Endothelial cell of umbilical vein (primary cell): ENCODE measurements around the gene WDR49. TPM values are rescaled to one million over a fixed set of nuclear protein-coding genes. Genes with fewer than 3 reads are reported as not detected.

Experiments
- BruUV-seq: library from RNA; stranded (reverse); fragments of 400-500 nt; replicated peaks from 2 replicates; lab custom pipeline; 2021; lab: Mats Ljungman, UMichigan
- CTCF ChIA-PET: fragments of 300-600, 350-600 bp; sonication (Branson Sonifier 250); formaldehyde crosslinking; loops from one replicate; lab custom pipeline; 2021; ENCODE audit warnings: antibody characterized with exemption, inconsistent platforms; lab: Charles Lee
- POLR2A ChIA-PET: fragments of 300-600, 350-600 bp; sonication (Branson Sonifier 250); formaldehyde crosslinking; loops from one replicate; lab custom pipeline; 2021; ENCODE audit warnings: antibody characterized with exemption, inconsistent platforms; lab: Charles Lee
- DNase-seq: peaks from one replicate; pipeline ENCODE4 v3.0.0-alpha.2; 2011; ENCODE audit warnings: low read depth, low spot score
- FAIRE-seq: peaks from 2 replicates; lab custom pipeline; 2011; peaks lifted over from hg19 to GRCh38; lab: Jason Lieb, UNC
- H2AFZ ChIP-seq: 2 replicates; pipeline ENCODE4 v1.6.0; 2012; ENCODE audit warnings: low read depth, low read length, control low read depth, inconsistent platforms
- H3K27ac ChIP-seq: 2 replicates; pipeline ENCODE4 v1.5.1; 2011; ENCODE audit warnings: low read depth, mild to moderate bottlenecking, control low read depth, low read length, moderate library complexity; ENCODE audit not compliant: insufficient read depth
- H3K27me3 ChIP-seq, 2 experiments: 2 replicates each; pipeline versions ENCODE4 v1.6.0 to v1.6.1; 2011; ENCODE audit warnings: low read length in 2 of 2, mixed read lengths in 1 of 2; ENCODE audit not compliant: control insufficient read depth in 2 of 2, insufficient read depth in 2 of 2
- H3K36me3 ChIP-seq, 2 experiments: 2 replicates in 1 of 2; 3 replicates in 1 of 2; pipeline ENCODE4 v1.5.1; 2011; ENCODE audit warnings: low read length in 2 of 2, mild to moderate bottlenecking in 1 of 2, moderate library complexity in 1 of 2; ENCODE audit not compliant: control insufficient read depth in 2 of 2, insufficient read depth in 2 of 2; ENCODE audit errors: extremely low read depth in 1 of 2
- H3K4me1 ChIP-seq: 3 replicates; pipeline ENCODE4 v1.5.1; 2011; ENCODE audit warnings: mild to moderate bottlenecking, low read length; ENCODE audit not compliant: control insufficient read depth, insufficient read depth; ENCODE audit errors: extremely low read depth
- H3K4me2 ChIP-seq: 2 replicates; pipeline ENCODE4 v1.6.1; 2011; ENCODE audit warnings: low read length, control low read depth, mixed read lengths; ENCODE audit not compliant: insufficient read depth
- H3K4me3 ChIP-seq, 3 experiments: fragments of 200-600 bp in 1 of 3; sonication (generic), shearing (Covaris generic) in 1 of 3; replicated peaks in 1 of 3; 2 replicates each; pipeline ENCODE4 v1.5.1; 2011 to 2016; ENCODE audit warnings: control low read depth in 3 of 3, low read length in 3 of 3, mild to moderate bottlenecking in 2 of 3, inconsistent platforms in 1 of 3, low read depth in 1 of 3, moderate library complexity in 1 of 3; ENCODE audit not compliant: insufficient read depth in 1 of 3
- H3K79me2 ChIP-seq: 2 replicates; pipeline ENCODE4 v1.6.0; 2012; ENCODE audit warnings: low read length, inconsistent platforms; ENCODE audit not compliant: control insufficient read depth, insufficient read depth
- H3K9ac ChIP-seq: replicated peaks from 2 replicates; pipeline ENCODE3; 2011; ENCODE audit warnings: low read length, control low read depth; ENCODE audit not compliant: insufficient read depth; ENCODE audit errors: extremely low read depth
- H3K9me1 ChIP-seq: replicated peaks from 3 replicates; pipeline ENCODE4 v1.6.0; 2011; ENCODE audit warnings: mild to moderate bottlenecking, low read length; ENCODE audit not compliant: control insufficient read depth, insufficient read depth; ENCODE audit errors: extremely low read depth
- H3K9me3 ChIP-seq: replicated peaks from 2 replicates; pipeline ENCODE4 v1.5.1; 2012; ENCODE audit warnings: low read length, inconsistent platforms; ENCODE audit not compliant: control insufficient read depth, insufficient read depth
- H4K20me1 ChIP-seq: replicated peaks from 2 replicates; pipeline ENCODE3; 2011; ENCODE audit warnings: mild to moderate bottlenecking, low read length; ENCODE audit not compliant: control insufficient read depth, insufficient read depth; ENCODE audit errors: extremely low read depth
- EZH2 ChIP-seq: IDR thresholded peaks from 2 replicates; pipeline ENCODE4 v1.6.1; 2012; ENCODE audit warnings: borderline replicate concordance, low read depth, mild to moderate bottlenecking, moderate library complexity, low read length, inconsistent platforms; ENCODE audit not compliant: severe bottlenecking
- FOS ChIP-seq: IDR thresholded peaks from 2 replicates; pipeline ENCODE4 v1.6.1; 2011; ENCODE audit warnings: mild to moderate bottlenecking, low read length, moderate library complexity, borderline replicate concordance; ENCODE audit not compliant: insufficient read depth
- GATA2 ChIP-seq: IDR thresholded peaks from 2 replicates; pipeline ENCODE4 v1.7.0; 2011; ENCODE audit warnings: low read depth, mild to moderate bottlenecking, moderate library complexity, mixed read lengths, low read length; ENCODE audit not compliant: insufficient read length, insufficient read depth
- JUN ChIP-seq: IDR thresholded peaks from 2 replicates; pipeline ENCODE4 v1.6.1; 2011; ENCODE audit warnings: borderline replicate concordance, low read depth; ENCODE audit not compliant: insufficient read length, insufficient read depth
- MAX ChIP-seq: IDR thresholded peaks from 2 replicates; pipeline ENCODE4 v1.6.1; 2011; ENCODE audit not compliant: insufficient read depth, insufficient read length
- MYC ChIP-seq: IDR thresholded peaks from one replicate; pipeline ENCODE4 v1.6.1; 2011; ENCODE audit warnings: mild to moderate bottlenecking, low read depth, low read length
- POLR2A ChIP-seq: IDR thresholded peaks from 2 replicates; pipeline ENCODE4 v1.6.1; 2012; ENCODE audit warnings: low read depth, mild to moderate bottlenecking, control low read depth, low read length
- POLR2AphosphoS5 ChIP-seq: IDR thresholded peaks from 2 replicates; pipeline ENCODE4 v1.6.1; 2012; ENCODE audit warnings: low read depth, mild to moderate bottlenecking, control low read depth, low read length, moderate library complexity; ENCODE audit not compliant: insufficient read depth
- dilution Hi-C: fragments of 300-500 bp; cut with MboI; formaldehyde crosslinking; loops from one replicate; pipeline ENCODE4 v1.15.0; 2019; ENCODE audit warnings: low sequenced_read_pairs; ENCODE audit not compliant: extremely low pct_ligation_motif_present
- intact Hi-C: fragments of 100-400 bp; cut with micrococcal nuclease; formaldehyde crosslinking; loops from one replicate; pipeline ENCODE4 v1.10.0; 2022
- polyA plus RNA-seq, 4 experiments: library from polyadenylated mRNA; depleted of rRNA in 3 of 4; stranded (reverse) in 3 of 4; unstranded in 1 of 4; fragments of >200 nt; gene quantifications; 2 replicates each; pipeline versions ENCODE4 v1.2.1 to v1.2.3, GENCODE V29; 2011 to 2012; ENCODE audit warnings: missing spikeins in 1 of 4
- total RNA-seq: library from RNA; stranded (reverse); gene quantifications from 2 replicates; pipeline ENCODE4 v1.2.3, GENCODE V29; 2021
- TF ChIP-seq, protein P1 (sequence below), 2 donors: IDR thresholded peaks; 1 replicate in 1 of 2; 2 replicates in 1 of 2; pipeline ENCODE4 v1.5.1; 2011; ENCODE audit warnings: low read length in 2 of 2, mild to moderate bottlenecking in 2 of 2, moderate library complexity in 2 of 2, control low read depth in 1 of 2, inconsistent platforms in 1 of 2, low read depth in 1 of 2; ENCODE audit not compliant: insufficient read depth in 1 of 2; ENCODE audit errors: extremely low read depth in 1 of 2

The WDR49 gene
- total and polyA plus RNA-seq, 2 donors (not counting 3 experiments of a cell fraction or from before 2014, with no cell fraction given), result not detected

DNA sequence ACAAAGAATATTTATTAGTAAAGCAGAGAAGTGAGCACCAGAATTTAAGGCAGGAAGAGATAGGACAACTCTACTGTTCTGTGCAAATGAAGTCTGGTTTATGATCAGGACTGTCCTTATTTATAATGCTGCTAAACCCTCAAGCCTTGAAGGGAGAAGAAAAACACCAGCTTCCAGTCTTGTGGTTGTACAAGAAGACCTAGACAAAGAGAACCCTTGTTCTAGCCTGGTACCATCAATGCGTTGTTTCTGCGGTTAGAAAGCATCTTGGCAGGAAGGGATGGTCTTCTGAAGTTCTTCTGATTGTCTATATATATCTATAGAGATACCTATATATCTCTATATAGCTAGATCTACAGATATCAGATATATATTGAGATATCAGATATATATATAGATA lies 47.2 kb upstream of the WDR49 start:
- H3K36me3 ChIP-seq, result peaks cover 0 to 2% of the 10 kb centered on the region in 2 experiments
- no TSS peak for BruUV-seq
- no peak overlapping the region for H2AFZ ChIP-seq
- TF ChIP-seq JUN (no peak), GATA2 (no peak), POLR2AphosphoS5 (no peak), POLR2A (no peak), EZH2 (no peak), MYC (no peak), FOS (no peak), MAX (no peak)
- TF ChIP-seq, protein P1, sequence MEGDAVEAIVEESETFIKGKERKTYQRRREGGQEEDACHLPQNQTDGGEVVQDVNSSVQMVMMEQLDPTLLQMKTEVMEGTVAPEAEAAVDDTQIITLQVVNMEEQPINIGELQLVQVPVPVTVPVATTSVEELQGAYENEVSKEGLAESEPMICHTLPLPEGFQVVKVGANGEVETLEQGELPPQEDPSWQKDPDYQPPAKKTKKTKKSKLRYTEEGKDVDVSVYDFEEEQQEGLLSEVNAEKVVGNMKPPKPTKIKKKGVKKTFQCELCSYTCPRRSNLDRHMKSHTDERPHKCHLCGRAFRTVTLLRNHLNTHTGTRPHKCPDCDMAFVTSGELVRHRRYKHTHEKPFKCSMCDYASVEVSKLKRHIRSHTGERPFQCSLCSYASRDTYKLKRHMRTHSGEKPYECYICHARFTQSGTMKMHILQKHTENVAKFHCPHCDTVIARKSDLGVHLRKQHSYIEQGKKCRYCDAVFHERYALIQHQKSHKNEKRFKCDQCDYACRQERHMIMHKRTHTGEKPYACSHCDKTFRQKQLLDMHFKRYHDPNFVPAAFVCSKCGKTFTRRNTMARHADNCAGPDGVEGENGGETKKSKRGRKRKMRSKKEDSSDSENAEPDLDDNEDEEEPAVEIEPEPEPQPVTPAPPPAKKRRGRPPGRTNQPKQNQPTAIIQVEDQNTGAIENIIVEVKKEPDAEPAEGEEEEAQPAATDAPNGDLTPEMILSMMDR (IDR thresholded peaks at IDR 0.05; ENCODE audit: extremely low read depth in 1 of 2, insufficient read depth in 1 of 2, low read depth in 1 of 2, low read length in 2 of 2), result no peak
- intact Hi-C loops, result no loop called here
- no peaks in the 10 kb centered on the region for H3K9me1 ChIP-seq
- FAIRE-seq (no peak), DNase-seq (no peak)
- ChIA-PET CTCF (interaction anchor here (5.0 kb wide), 1 partner anchor 16 kb away, joined by 20 read pairs; no protein-coding TSS in a partner anchor), POLR2A (no interaction called here)
- H3K4me1 ChIP-seq, result peaks cover 2% of the 10 kb centered on the region
- no peak overlapping the region for H3K27ac ChIP-seq
- dilution Hi-C loops, result no loop called here
- no peaks in the 10 kb centered on the region for H3K79me2 ChIP-seq
- H4K20me1 ChIP-seq, result no peaks in the 10 kb centered on the region
- H3K9me3 ChIP-seq, result no peaks in the 10 kb centered on the region
- H3K9ac ChIP-seq, result no peak overlapping the region
- no peak overlapping the region for H3K4me3 ChIP-seq
- H3K4me2 ChIP-seq, result no peak overlapping the region
- H3K27me3 ChIP-seq, result no peaks in the 10 kb centered on the region
